ENCODE measurements around the gene ZNF860.

The ZNF860 gene

DNA sequence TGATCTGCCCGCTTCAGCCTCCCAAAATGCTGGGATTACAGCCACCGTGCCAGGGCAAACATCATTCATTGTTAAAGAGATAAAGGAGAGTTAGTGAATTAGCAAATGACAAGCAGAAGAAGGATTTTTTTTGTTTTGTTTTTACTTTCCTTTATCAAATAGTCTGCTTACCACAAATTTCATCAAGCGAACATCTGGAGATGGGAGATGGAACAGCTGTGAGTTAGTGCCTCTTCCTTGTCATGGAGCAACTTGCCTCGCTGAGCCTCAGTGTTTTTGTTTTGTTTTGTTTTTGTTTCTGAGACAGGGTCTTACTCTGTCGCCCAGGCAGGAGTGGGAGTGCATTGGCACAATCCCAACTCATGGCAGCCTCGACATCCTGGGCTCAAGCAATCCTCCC is 15.9 kb downstream of the ZNF860 start:
- Histone ChIP-seq H2AFZ (ENCODE audit: low read depth, low read length) (no peak overlapping the region), H3K23ac (ENCODE audit: low read length in 2 of 2) (no peak overlapping the region), H3K4ac (ENCODE audit: low read depth in 1 of 2, low read length in 2 of 2) (no peak overlapping the region), H3K4me1 (ENCODE audit: control insufficient read depth, insufficient read depth, low read depth, low read length) (no peaks in the 10 kb centered on the region), H2BK12ac (ENCODE audit: low read length in 2 of 2) (no peak overlapping the region), H3K4me3 (ENCODE audit: insufficient read depth in 1 of 2, low read depth in 1 of 2, low read length in 2 of 2) (no peak overlapping the region), H3K4me2 (ENCODE audit: low read length, poor library complexity, severe bottlenecking) (no peak overlapping the region), H4K91ac (ENCODE audit: low read length) (no peak overlapping the region), H3K79me1 (replicated peaks; ENCODE audit: low read length, poor library complexity, severe bottlenecking) (no peaks in the 10 kb centered on the region), H3K18ac (ENCODE audit: low read depth in 1 of 2, low read length in 2 of 2) (no peak overlapping the region), H3K9ac (ENCODE audit: low read length) (no peak overlapping the region), H2BK120ac (ENCODE audit: low read depth, low read length) (no peak overlapping the region), H2BK5ac (ENCODE audit: low read depth, low read length, poor library complexity, severe bottlenecking) (no peak overlapping the region), H2AK5ac (ENCODE audit: low read length, severe bottlenecking) (no peak overlapping the region), H2BK15ac (ENCODE audit: low read depth, poor library complexity, severe bottlenecking) (no peak overlapping the region), H4K8ac (ENCODE audit: low read length) (no peak overlapping the region), H3K27ac (ENCODE audit: low read length, poor library complexity, severe bottlenecking) (no peak overlapping the region), H3K9me3 (ENCODE audit: control insufficient read depth, low read length) (peaks cover 37% of the 10 kb centered on the region), H3K14ac (ENCODE audit: low read length in 2 of 2) (no peak overlapping the region), H3K27me3 (ENCODE audit: control insufficient read depth in 1 of 2, insufficient read depth in 1 of 2, low read length in 2 of 2) (peaks cover 0 to 13% of the 10 kb centered on the region in 2 experiments), H3K36me3 (ENCODE audit: control insufficient read depth in 1 of 2, insufficient read depth in 2 of 2, low read depth in 1 of 2, low read length in 2 of 2) (no peaks in the 10 kb centered on the region)
- DNase-seq: no peak
- WGBS: 87% methylated on average over 6 of the region's 6 CpGs

- no peak overlapping the region for H4K8ac ChIP-seq (ENCODE audit: low read length)
- no peak overlapping the region for H3K14ac ChIP-seq (ENCODE audit: low read length in 2 of 2)
- peaks cover 18% of the 10 kb centered on the region for H3K9me3 ChIP-seq (ENCODE audit: control insufficient read depth, low read length)
- H4K91ac ChIP-seq (ENCODE audit: low read length): no peak overlapping the region
- no peak overlapping the region for H3K4me3 ChIP-seq (ENCODE audit: insufficient read depth in 1 of 2, low read depth in 1 of 2, low read length in 2 of 2)
- H2AFZ ChIP-seq (ENCODE audit: low read depth, low read length): no peak overlapping the region
- no peaks in the 10 kb centered on the region for H3K36me3 ChIP-seq (ENCODE audit: control insufficient read depth in 1 of 2, insufficient read depth in 2 of 2, low read depth in 1 of 2, low read length in 2 of 2)
- no peak overlapping the region for H2BK120ac ChIP-seq (ENCODE audit: low read depth, low read length)
- H2AK5ac ChIP-seq (ENCODE audit: low read length, severe bottlenecking): no peak overlapping the region
- no peaks in the 10 kb centered on the region for H3K79me1 ChIP-seq (replicated peaks; ENCODE audit: low read length, poor library complexity, severe bottlenecking)
- no peak overlapping the region for H3K27ac ChIP-seq (ENCODE audit: low read length, poor library complexity, severe bottlenecking)
- peaks cover 8 to 24% of the 10 kb centered on the region in 2 experiments for H3K27me3 ChIP-seq (ENCODE audit: control insufficient read depth in 1 of 2, insufficient read depth in 1 of 2, low read length in 2 of 2)
- no peak overlapping the region for H3K4me2 ChIP-seq (ENCODE audit: low read length, poor library complexity, severe bottlenecking)
- H3K4ac ChIP-seq (ENCODE audit: low read depth in 1 of 2, low read length in 2 of 2): no peak overlapping the region
- no peak overlapping the region for H3K9ac ChIP-seq (ENCODE audit: low read length)
- peaks cover 1% of the 10 kb centered on the region for H3K4me1 ChIP-seq (ENCODE audit: control insufficient read depth, insufficient read depth, low read depth, low read length)
- DNase-seq: no peak
- 92% methylated on average over 7 of the region's 7 CpGs for WGBS
- H2BK12ac ChIP-seq (ENCODE audit: low read length in 2 of 2): no peak overlapping the region
- H2BK15ac ChIP-seq (ENCODE audit: low read depth, poor library complexity, severe bottlenecking): no peak overlapping the region
- H3K18ac ChIP-seq (ENCODE audit: low read depth in 1 of 2, low read length in 2 of 2): no peak overlapping the region
- no peak overlapping the region for H2BK5ac ChIP-seq (ENCODE audit: low read depth, low read length, poor library complexity, severe bottlenecking)
- H3K23ac ChIP-seq (ENCODE audit: low read length in 2 of 2): no peak overlapping the region
These were observed 18.4 kb downstream of the ZNF860 start for GRCh38 chr3:31999907-32000439.

DNA sequence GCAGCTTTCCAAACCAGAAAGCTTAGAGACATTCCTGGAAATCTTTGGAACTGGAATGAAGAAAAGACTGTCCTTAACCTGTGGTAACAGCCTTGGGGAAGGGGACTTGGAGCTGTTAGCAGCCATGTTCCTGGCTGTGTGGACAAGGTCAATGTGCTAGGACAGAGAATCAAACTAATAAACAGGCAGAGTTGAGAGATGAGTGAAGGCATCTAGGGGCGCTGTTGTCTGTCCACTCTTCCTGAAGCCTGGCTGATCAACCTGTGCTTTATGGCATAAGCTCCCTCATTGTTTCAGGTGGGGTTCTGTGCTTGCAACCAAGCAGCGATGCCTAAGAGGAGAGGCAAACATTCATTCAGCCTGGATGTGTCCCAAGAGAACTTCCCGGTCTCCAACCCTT is 19.3 kb downstream of the ZNF860 start:
- Histone ChIP-seq H2BK120ac (ENCODE audit: low read depth, low read length) (no peak overlapping the region), H3K27me3 (ENCODE audit: control insufficient read depth in 1 of 2, insufficient read depth in 1 of 2, low read length in 2 of 2) (peaks cover 8 to 24% of the 10 kb centered on the region in 2 experiments), H3K9me3 (ENCODE audit: control insufficient read depth, low read length) (peaks cover 14% of the 10 kb centered on the region), H3K9ac (ENCODE audit: low read length) (no peak overlapping the region), H3K27ac (ENCODE audit: low read length, poor library complexity, severe bottlenecking) (no peak overlapping the region), H2BK5ac (ENCODE audit: low read depth, low read length, poor library complexity, severe bottlenecking) (no peak overlapping the region), H2AK5ac (ENCODE audit: low read length, severe bottlenecking) (no peak overlapping the region), H3K36me3 (ENCODE audit: control insufficient read depth in 1 of 2, insufficient read depth in 2 of 2, low read depth in 1 of 2, low read length in 2 of 2) (no peaks in the 10 kb centered on the region), H3K18ac (ENCODE audit: low read depth in 1 of 2, low read length in 2 of 2) (no peak overlapping the region), H3K4me1 (ENCODE audit: control insufficient read depth, insufficient read depth, low read depth, low read length) (peaks cover 1% of the 10 kb centered on the region), H3K23ac (ENCODE audit: low read length in 2 of 2) (no peak overlapping the region), H3K4ac (ENCODE audit: low read depth in 1 of 2, low read length in 2 of 2) (no peak overlapping the region), H3K79me1 (replicated peaks; ENCODE audit: low read length, poor library complexity, severe bottlenecking) (no peaks in the 10 kb centered on the region), H2AFZ (ENCODE audit: low read depth, low read length) (no peak overlapping the region), H2BK15ac (ENCODE audit: low read depth, poor library complexity, severe bottlenecking) (no peak overlapping the region), H4K8ac (ENCODE audit: low read length) (no peak overlapping the region), H3K4me2 (ENCODE audit: low read length, poor library complexity, severe bottlenecking) (no peak overlapping the region), H3K4me3 (ENCODE audit: insufficient read depth in 1 of 2, low read depth in 1 of 2, low read length in 2 of 2) (no peak overlapping the region), H4K91ac (ENCODE audit: low read length) (no peak overlapping the region), H2BK12ac (ENCODE audit: low read length in 2 of 2) (no peak overlapping the region), H3K14ac (ENCODE audit: low read length in 2 of 2) (no peak overlapping the region)
- 82% methylated on average over 3 of the region's 3 CpGs for WGBS
- no peak for DNase-seq

- Histone ChIP-seq H3K18ac (ENCODE audit: low read depth in 1 of 2, low read length in 2 of 2) (no peak overlapping the region), H4K8ac (ENCODE audit: low read length) (peak overlapping the region; percentile 30), H2BK120ac (ENCODE audit: low read depth, low read length) (no peak overlapping the region), H3K4me3 (ENCODE audit: insufficient read depth in 1 of 2, low read depth in 1 of 2, low read length in 2 of 2) (no peak overlapping the region), H3K4me1 (ENCODE audit: control insufficient read depth, insufficient read depth, low read depth, low read length) (peaks cover 1% of the 10 kb centered on the region), H3K9ac (ENCODE audit: low read length) (no peak overlapping the region), H3K23ac (ENCODE audit: low read length in 2 of 2) (no peak overlapping the region), H2BK15ac (ENCODE audit: low read depth, poor library complexity, severe bottlenecking) (no peak overlapping the region), H3K4ac (ENCODE audit: low read depth in 1 of 2, low read length in 2 of 2) (no peak overlapping the region), H3K36me3 (ENCODE audit: control insufficient read depth in 1 of 2, insufficient read depth in 2 of 2, low read depth in 1 of 2, low read length in 2 of 2) (no peaks in the 10 kb centered on the region), H3K79me1 (replicated peaks; ENCODE audit: low read length, poor library complexity, severe bottlenecking) (no peaks in the 10 kb centered on the region), H3K27ac (ENCODE audit: low read length, poor library complexity, severe bottlenecking) (no peak overlapping the region), H2AK5ac (ENCODE audit: low read length, severe bottlenecking) (no peak overlapping the region), H2BK12ac (ENCODE audit: low read length in 2 of 2) (no peak overlapping the region), H3K4me2 (ENCODE audit: low read length, poor library complexity, severe bottlenecking) (no peak overlapping the region), H4K91ac (ENCODE audit: low read length) (no peak overlapping the region), H3K27me3 (ENCODE audit: control insufficient read depth in 1 of 2, insufficient read depth in 1 of 2, low read length in 2 of 2) (peaks cover 8 to 14% of the 10 kb centered on the region in 2 experiments), H3K14ac (ENCODE audit: low read length in 2 of 2) (peak overlapping the region in 1 of 2 experiments; percentile 39), H2AFZ (ENCODE audit: low read depth, low read length) (no peak overlapping the region), H2BK5ac (ENCODE audit: low read depth, low read length, poor library complexity, severe bottlenecking) (no peak overlapping the region), H3K9me3 (ENCODE audit: control insufficient read depth, low read length) (peaks cover 5% of the 10 kb centered on the region)
- 39% methylated on average over 4 of the region's 6 CpGs for WGBS
- DNase-seq: no peak
These were observed 21.2 kb downstream of the ZNF860 start for GRCh38 chr3:32002561-32003368.

Data from mesenchymal stem cell (in vitro differentiated cells and primary cell).